Dedifferentiated amniotic fluid mesenchymal stem cell (primary cell): Measurements from ENCODE around the gene MYMK.

Experiments
- DNase-seq: peaks from one replicate; pipeline ENCODE4 v3.0.0-alpha.2; 2016; ENCODE audit errors: extremely low spot score

The MYMK gene

GRCh38 chr9:133468374-133468773 lies 56.4 kb downstream of the MYMK start:
- DNase-seq = no peak

- no peak for DNase-seq
Observed at GRCh38 chr9:133467101-133467500, 57.7 kb downstream of the MYMK start.

- no peak for DNase-seq
Observed at GRCh38 chr9:133465984-133466383, 58.8 kb downstream of the MYMK start.

DNA sequence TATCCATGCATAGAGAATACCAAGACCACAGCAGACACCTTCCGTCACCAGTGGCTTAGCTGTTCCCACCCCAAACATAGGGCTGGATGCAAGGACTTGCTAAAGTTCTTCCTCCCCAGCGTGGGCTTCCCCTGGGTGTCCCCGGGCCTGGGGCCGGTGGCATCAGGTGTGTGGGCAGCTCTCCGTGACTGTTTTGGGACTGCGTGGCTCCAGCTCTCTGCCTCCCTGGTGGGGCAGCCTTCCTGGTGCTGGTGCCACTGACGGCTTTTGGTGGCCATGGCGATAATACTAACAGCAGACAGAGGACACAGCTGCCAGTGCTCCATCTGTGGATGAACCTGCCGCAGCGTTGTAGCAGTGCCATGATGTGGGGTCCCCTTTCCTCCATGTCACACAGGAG lies 60.1 kb downstream of the MYMK start:
- DNase-seq = no peak
